B cell (primary cell): ENCODE measurements around the gene PDLIM7. TPM values are rescaled to one million over a fixed set of nuclear protein-coding genes. Genes with fewer than 3 reads are reported as not detected.
A peak's percentile ranks its signal among the peaks of the same experiment; 100 is the strongest.

Source experiments
- ATAC-seq: fragments of 200-7000 bp; cut with Tn5 transposase; one replicate; pipeline ENCODE4 v1.10.0; 2021; ENCODE audit warnings: low read depth, mild to moderate bottlenecking, moderate number of reproducible peaks, moderate library complexity
- CTCF ChIA-PET: fragments of 350-600 bp; sonication (Branson Sonifier 250); formaldehyde crosslinking; loops from one replicate; lab custom pipeline; 2021; ENCODE audit warnings: antibody characterized with exemption, inconsistent platforms; lab: Charles Lee
- POLR2A ChIA-PET: fragments of 350-600 bp; sonication (Branson Sonifier 250); formaldehyde crosslinking; loops from one replicate; lab custom pipeline; 2021; ENCODE audit warnings: antibody characterized with exemption; lab: Charles Lee
- DNase-seq: peaks from one replicate; pipeline ENCODE4 v3.0.0; 2013
- H2AFZ ChIP-seq: 2 replicates; pipeline ENCODE4 v1.6.1; 2012; ENCODE audit warnings: mild to moderate bottlenecking, low read depth, low read length; ENCODE audit not compliant: insufficient read depth, poor library complexity, severe bottlenecking
- H3K27ac ChIP-seq, 2 donors: 1 replicate in 1 of 2; 2 replicates in 1 of 2; pipeline ENCODE4 v1.5.1; 2012 to 2013; ENCODE audit warnings: low read length in 2 of 2, mild to moderate bottlenecking in 2 of 2, moderate library complexity in 1 of 2
- H3K27me3 ChIP-seq, 4 experiments: fragments of 200-600 bp in 1 of 4; sonication (generic) in 1 of 4; replicated peaks in 1 of 4; 1 replicate in 2 of 4; 2 replicates in 2 of 4; pipeline versions ENCODE4 v1.6.1 to v1.7.0; 2013 to 2016; ENCODE audit warnings: low read length in 3 of 4, mild to moderate bottlenecking in 2 of 4, mixed read lengths in 1 of 4, moderate library complexity in 1 of 4; ENCODE audit not compliant: insufficient read depth in 4 of 4, control insufficient read depth in 3 of 4; ENCODE audit errors: control extremely low read depth in 1 of 4
- H3K36me3 ChIP-seq, 2 experiments: replicated peaks in 1 of 2; 1 replicate in 1 of 2; 2 replicates in 1 of 2; pipeline versions ENCODE4 v1.6.1 to v1.7.1; 2013; ENCODE audit warnings: low read length in 1 of 2; ENCODE audit not compliant: insufficient read depth in 2 of 2, control insufficient read depth in 1 of 2; ENCODE audit errors: control extremely low read depth in 1 of 2, extremely low read depth in 1 of 2
- H3K4me1 ChIP-seq, 2 donors: fragments of 200-600 bp in 1 of 2; sonication (generic) in 1 of 2; 1 replicate in 1 of 2; 2 replicates in 1 of 2; pipeline versions ENCODE4 v1.5.1 to v1.6.1; 2013 to 2017; ENCODE audit warnings: low read length in 2 of 2; ENCODE audit not compliant: control insufficient read depth in 2 of 2, insufficient read depth in 2 of 2
- H3K4me2 ChIP-seq: replicated peaks from 2 replicates; pipeline ENCODE3; 2012; ENCODE audit warnings: mild to moderate bottlenecking, low read depth, low read length; ENCODE audit not compliant: poor library complexity, severe bottlenecking
- H3K4me3 ChIP-seq, 5 experiments: fragments of 200-600 bp in 1 of 5; sonication (generic) in 1 of 5; 1 replicate in 3 of 5; 2 replicates in 2 of 5; pipeline versions ENCODE4 v1.5.1 to v1.7.0; 2011 to 2016; ENCODE audit warnings: low read length in 4 of 5, mild to moderate bottlenecking in 4 of 5, low read depth in 2 of 5, control low read depth in 1 of 5, moderate library complexity in 1 of 5; ENCODE audit not compliant: insufficient read depth in 1 of 5; ENCODE audit errors: control extremely low read depth in 1 of 5, extremely low read depth in 1 of 5
- H3K79me2 ChIP-seq: fragments of 200-600 bp; sonication (generic); one replicate; pipeline ENCODE4 v1.6.0; 2016; ENCODE audit warnings: low read length; ENCODE audit not compliant: control insufficient read depth, insufficient read depth
- H3K9ac ChIP-seq: fragments of 200-600 bp; sonication (generic); 2 replicates; pipeline ENCODE4 v1.6.1; 2017; ENCODE audit warnings: mild to moderate bottlenecking, low read length, moderate library complexity
- H3K9me3 ChIP-seq, 3 donors: one replicate each; pipeline versions ENCODE4 v1.6.1 to v1.7.1; 2013; ENCODE audit warnings: low read length in 2 of 3; ENCODE audit not compliant: control insufficient read depth in 2 of 3, insufficient read depth in 1 of 3; ENCODE audit errors: control extremely low read depth in 1 of 3
- H4K20me1 ChIP-seq: 2 replicates; pipeline ENCODE4 v1.6.0; 2012; ENCODE audit warnings: mild to moderate bottlenecking, low read length; ENCODE audit not compliant: insufficient read depth, control insufficient read depth, poor library complexity, severe bottlenecking
- H3K27ac Mint-ChIP-seq: one replicate; pipeline ENCODE4 v1.8.0; 2021; ENCODE audit warnings: mixed read lengths
- H3K27me3 Mint-ChIP-seq: one replicate; pipeline ENCODE4 v1.8.0; 2021; ENCODE audit warnings: mixed read lengths
- H3K4me1 Mint-ChIP-seq: one replicate; pipeline ENCODE4 v1.8.0; 2021; ENCODE audit warnings: mixed read lengths
- H3K4me3 Mint-ChIP-seq: one replicate; pipeline ENCODE4 v1.8.0; 2021; ENCODE audit warnings: mixed read lengths
- H3K9me3 Mint-ChIP-seq: one replicate; pipeline ENCODE4 v1.8.0; 2022; ENCODE audit warnings: mixed read lengths; ENCODE audit not compliant: insufficient read depth
- EZH2 ChIP-seq: IDR thresholded peaks from 2 replicates; pipeline ENCODE4 v1.6.1; 2012; ENCODE audit warnings: borderline replicate concordance, low read depth, mild to moderate bottlenecking, moderate library complexity, low read length; ENCODE audit not compliant: insufficient read depth, poor library complexity, severe bottlenecking
- WGBS: methylation state at CpG from one replicate; pipeline ENCODE4 v1.1.5; 2013; ENCODE audit warnings: missing lambda C conversion rate; ENCODE audit not compliant: insufficient coverage; 5-methylcytosine and 5-hydroxymethylcytosine counted together
- intact Hi-C: fragments of 100-400 bp; cut with micrococcal nuclease; formaldehyde crosslinking; loops from one replicate; pipeline ENCODE4 v1.10.0; 2022
- polyA plus RNA-seq: library from polyadenylated mRNA; depleted of rRNA; stranded (reverse); fragments of >200 nt; gene quantifications from 2 replicates; pipeline ENCODE4 v1.2.3, GENCODE V29; 2012
- total RNA-seq, 2 donors: library from RNA; stranded (reverse); fragments of 120-200 nt in 1 of 2; gene quantifications; 1 replicate in 1 of 2; 2 replicates in 1 of 2; pipeline versions ENCODE4 v1.2.3 to v1.2.4, GENCODE V29; 2013 to 2022
- TF ChIP-seq, protein P1 (sequence below): fragments of 200-600 bp; IDR thresholded peaks from one replicate; pipeline ENCODE4 v1.8.0; 2022; ENCODE audit warnings: antibody characterized with exemption, mild to moderate bottlenecking

PDLIM7 gene
- total and polyA plus RNA-seq, 2 donors (not counting 1 experiment from before 2014, with no cell fraction given): 23.9 to 25.8 TPM

DNA sequence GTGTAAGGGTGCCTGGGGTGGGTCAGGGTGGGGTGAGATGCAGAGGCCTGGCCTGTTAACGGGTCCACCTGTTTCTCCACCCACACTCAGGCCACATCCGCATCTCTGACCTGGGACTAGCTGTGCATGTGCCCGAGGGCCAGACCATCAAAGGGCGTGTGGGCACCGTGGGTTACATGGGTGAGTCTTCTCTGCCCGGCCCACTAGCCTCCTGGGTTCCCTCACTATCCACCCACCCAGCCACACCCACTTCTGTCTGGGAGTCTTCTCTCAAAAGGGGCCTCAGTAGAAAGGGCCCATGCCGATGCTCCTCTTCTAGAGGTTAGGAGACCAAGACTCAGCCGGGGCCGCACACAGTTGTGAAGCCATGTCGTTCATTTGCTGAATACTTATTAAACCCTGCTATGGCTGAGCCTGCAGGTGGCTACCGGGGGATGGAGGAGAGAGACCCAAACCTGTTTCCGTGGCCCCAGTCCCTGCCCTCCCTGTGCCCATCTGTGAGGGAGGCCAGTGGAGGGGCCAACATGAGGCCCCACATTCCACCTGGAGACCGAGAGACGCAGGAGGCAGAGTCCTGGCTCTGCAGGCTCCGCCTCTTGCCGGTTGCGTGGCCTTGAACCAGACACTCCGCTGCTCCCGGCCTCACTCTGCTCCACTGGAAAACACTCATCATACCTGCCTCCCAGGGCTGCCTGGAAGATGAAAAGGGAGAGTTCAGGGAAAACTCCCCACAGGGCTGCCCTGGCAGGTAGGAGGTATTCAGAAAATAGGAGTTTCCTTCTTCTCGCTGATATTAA is 62.3 kb downstream of the PDLIM7 start:
- H3K9me3 ChIP-seq: no peaks in the 10 kb centered on the region
- H4K20me1 ChIP-seq: peaks cover 91% of the 10 kb centered on the region
- H3K4me3 ChIP-seq: no peak overlapping the region
- H2AFZ ChIP-seq: no peak overlapping the region
- ATAC-seq (no peak), DNase-seq (no peak)
- peaks cover 56% of the 10 kb centered on the region for H3K79me2 ChIP-seq
- Mint-ChIP-seq H3K27me3 (no peaks in the 10 kb centered on the region), H3K4me1 (peaks cover 45% of the 10 kb centered on the region), H3K27ac (peak overlapping the region; percentile 37), H3K9me3 (no peaks in the 10 kb centered on the region), H3K4me3 (no peak overlapping the region)
- H3K4me2 ChIP-seq: no peak overlapping the region
- ChIA-PET CTCF (interaction anchor here (0.5 to 12.3 kb wide), 3 partner anchors 9 to 419 kb away, joined by 3 to 143 read pairs (median 82); partner anchors contain the start of gene PRR7), POLR2A (interaction anchor here (6.8 kb wide), 1 partner anchor 10 kb away, joined by 103 read pairs; the partner anchor contains the start of gene PRR7)
- H3K9ac ChIP-seq: no peak overlapping the region
- peaks cover 4 to 94% of the 10 kb centered on the region in 2 experiments for H3K36me3 ChIP-seq
- WGBS: 95% methylated on average over 13 of the region's 20 CpGs
- no peaks in the 10 kb centered on the region for H3K27me3 ChIP-seq
- TF ChIP-seq, protein P1, sequence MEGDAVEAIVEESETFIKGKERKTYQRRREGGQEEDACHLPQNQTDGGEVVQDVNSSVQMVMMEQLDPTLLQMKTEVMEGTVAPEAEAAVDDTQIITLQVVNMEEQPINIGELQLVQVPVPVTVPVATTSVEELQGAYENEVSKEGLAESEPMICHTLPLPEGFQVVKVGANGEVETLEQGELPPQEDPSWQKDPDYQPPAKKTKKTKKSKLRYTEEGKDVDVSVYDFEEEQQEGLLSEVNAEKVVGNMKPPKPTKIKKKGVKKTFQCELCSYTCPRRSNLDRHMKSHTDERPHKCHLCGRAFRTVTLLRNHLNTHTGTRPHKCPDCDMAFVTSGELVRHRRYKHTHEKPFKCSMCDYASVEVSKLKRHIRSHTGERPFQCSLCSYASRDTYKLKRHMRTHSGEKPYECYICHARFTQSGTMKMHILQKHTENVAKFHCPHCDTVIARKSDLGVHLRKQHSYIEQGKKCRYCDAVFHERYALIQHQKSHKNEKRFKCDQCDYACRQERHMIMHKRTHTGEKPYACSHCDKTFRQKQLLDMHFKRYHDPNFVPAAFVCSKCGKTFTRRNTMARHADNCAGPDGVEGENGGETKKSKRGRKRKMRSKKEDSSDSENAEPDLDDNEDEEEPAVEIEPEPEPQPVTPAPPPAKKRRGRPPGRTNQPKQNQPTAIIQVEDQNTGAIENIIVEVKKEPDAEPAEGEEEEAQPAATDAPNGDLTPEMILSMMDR: no peak
- TF ChIP-seq EZH2: no peak
- intact Hi-C loops: no loop called here
- peaks cover 33 to 52% of the 10 kb centered on the region in 2 donors for H3K4me1 ChIP-seq
- peak overlapping the region in 1 of 2 donors; percentile 32 for H3K27ac ChIP-seq

DNA sequence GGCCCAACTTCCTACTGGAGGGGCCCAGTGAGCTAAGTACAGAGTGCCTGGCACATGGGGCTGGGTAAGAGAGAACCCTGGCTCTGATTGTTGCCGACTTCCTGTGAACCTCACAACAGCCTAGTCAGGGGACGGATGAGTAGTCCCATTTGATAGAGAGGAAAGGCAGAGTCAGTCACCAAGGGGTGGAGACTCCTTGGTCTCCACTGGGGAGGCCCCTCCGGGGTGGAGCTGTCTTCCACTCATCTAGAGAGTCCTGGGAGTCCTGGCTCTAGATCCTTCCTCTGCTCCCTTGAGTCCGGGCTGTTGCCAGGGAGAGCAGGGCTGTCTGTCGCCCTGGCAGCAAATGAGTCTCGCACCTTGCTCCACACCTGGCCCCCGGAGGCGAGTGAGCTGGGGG is 63.0 kb downstream of the PDLIM7 start:
- peaks cover 4 to 94% of the 10 kb centered on the region in 2 experiments for H3K36me3 ChIP-seq
- H3K27me3 ChIP-seq: no peaks in the 10 kb centered on the region
- no peak overlapping the region for H3K9ac ChIP-seq
- Mint-ChIP-seq H3K27me3 (no peaks in the 10 kb centered on the region), H3K27ac (peak overlapping the region; percentile 15), H3K9me3 (no peaks in the 10 kb centered on the region), H3K4me1 (peaks cover 46% of the 10 kb centered on the region), H3K4me3 (no peak overlapping the region)
- no peak overlapping the region for H3K4me2 ChIP-seq
- peaks cover 40 to 59% of the 10 kb centered on the region in 2 donors for H3K4me1 ChIP-seq
- ChIA-PET POLR2A (interaction anchor here (6.8 kb wide), 1 partner anchor 11 kb away, joined by 103 read pairs; the partner anchor contains the start of gene PRR7), CTCF (interaction anchor here (0.5 to 12.3 kb wide), 3 partner anchors 9 to 420 kb away, joined by 3 to 143 read pairs (median 82); partner anchors contain the start of gene PRR7)
- over 99% methylated on average over 8 of the region's 8 CpGs for WGBS
- H4K20me1 ChIP-seq: peaks cover 91% of the 10 kb centered on the region
- peak overlapping the region in 1 of 2 donors; percentile 96 for H3K27ac ChIP-seq
- ATAC-seq (no peak), DNase-seq (peak; percentile 10)
- intact Hi-C loops: no loop called here
- H3K4me3 ChIP-seq: no peak overlapping the region
- TF ChIP-seq, protein P1: no peak
- TF ChIP-seq EZH2: no peak
- H3K9me3 ChIP-seq: no peaks in the 10 kb centered on the region
- no peak overlapping the region for H2AFZ ChIP-seq
- peaks cover 63% of the 10 kb centered on the region for H3K79me2 ChIP-seq
